H1 (cell line): Measurements from ENCODE around the gene FSTL4. TPM values are rescaled to one million over a fixed set of nuclear protein-coding genes. Genes with fewer than 3 reads are reported as not detected.

Experiments used
- CTCF ChIA-PET: fragments of 300-600 bp; sonication (Branson Sonifier 250); formaldehyde crosslinking; loops from one replicate; lab custom pipeline; 2021; ENCODE audit not compliant: partially characterized antibody; lab: Charles Lee
- POLR2A ChIA-PET: fragments of 300-600 bp; sonication (Branson Sonifier 250); formaldehyde crosslinking; loops from one replicate; lab custom pipeline; 2021; ENCODE audit warnings: inconsistent platforms; ENCODE audit not compliant: partially characterized antibody; lab: Charles Lee
- DNase-seq, 2 experiments: peaks; one replicate each; pipeline versions ENCODE4 v3.0.0 to v3.0.0-alpha.2; 2010 to 2022; ENCODE audit warnings: low spot score in 2 of 2, low read depth in 1 of 2, mixed read lengths in 1 of 2
- FAIRE-seq: peaks from 2 replicates; lab custom pipeline; 2011; peaks lifted over from hg19 to GRCh38; lab: Jason Lieb, UNC
- H2AFZ ChIP-seq: 2 replicates; pipeline ENCODE4 v1.8.1; 2012; ENCODE audit warnings: low read length, inconsistent platforms
- H2AK5ac ChIP-seq: 2 replicates; pipeline ENCODE4 v1.6.1; 2013; ENCODE audit warnings: low read depth, low read length
- H2BK120ac ChIP-seq: replicated peaks from 2 replicates; pipeline ENCODE3; 2013; ENCODE audit warnings: low read depth, low read length, inconsistent platforms
- H2BK12ac ChIP-seq: 2 replicates; pipeline ENCODE4 v1.6.1; 2013; ENCODE audit warnings: low read depth, low read length
- H2BK15ac ChIP-seq: 2 replicates; pipeline ENCODE4 v1.6.1; 2013; ENCODE audit warnings: low read length
- H2BK20ac ChIP-seq: 2 replicates; pipeline ENCODE4 v1.6.1; 2013; ENCODE audit warnings: low read length
- H2BK5ac ChIP-seq: 2 replicates; pipeline ENCODE4 v1.6.1; 2013; ENCODE audit warnings: low read depth, low read length
- H3K14ac ChIP-seq: 2 replicates; pipeline ENCODE4 v1.6.1; 2013; ENCODE audit warnings: inconsistent platforms; ENCODE audit not compliant: insufficient read length
- H3K18ac ChIP-seq: 2 replicates; pipeline ENCODE4 v1.6.1; 2013; ENCODE audit warnings: low read length; ENCODE audit errors: extremely low read depth
- H3K23ac ChIP-seq: 2 replicates; pipeline ENCODE4 v1.6.1; 2013; ENCODE audit warnings: inconsistent platforms; ENCODE audit not compliant: insufficient read length
- H3K23me2 ChIP-seq: 2 replicates; pipeline ENCODE4 v1.6.1; 2013; ENCODE audit warnings: low read depth, low read length
- H3K27ac ChIP-seq: 2 replicates; pipeline ENCODE4 v1.6.1; 2011; ENCODE audit warnings: low read depth, low read length, inconsistent platforms
- H3K27me3 ChIP-seq, 4 experiments: replicated peaks in 1 of 4; 1 replicate in 1 of 4; 2 replicates in 3 of 4; pipeline versions ENCODE4 v1.6.1 to v1.8.1; 2011 to 2013; ENCODE audit warnings: low read length in 3 of 4, mild to moderate bottlenecking in 3 of 4, inconsistent platforms in 2 of 4, mixed read lengths in 2 of 4, moderate library complexity in 1 of 4; ENCODE audit not compliant: control insufficient read depth in 3 of 4, insufficient read depth in 3 of 4; ENCODE audit errors: extremely low read depth in 1 of 4
- H3K36me3 ChIP-seq, 4 experiments: 2 replicates each; pipeline versions ENCODE4 v1.6.1 to v1.8.1; 2011 to 2013; ENCODE audit warnings: mild to moderate bottlenecking in 4 of 4, low read length in 3 of 4, moderate library complexity in 2 of 4, control low read depth in 1 of 4, inconsistent platforms in 1 of 4; ENCODE audit not compliant: insufficient read depth in 4 of 4, control insufficient read depth in 2 of 4
- H3K4ac ChIP-seq: replicated peaks from 2 replicates; pipeline ENCODE3; 2013; ENCODE audit warnings: low read length, low read depth, mixed read lengths, inconsistent platforms; ENCODE audit not compliant: insufficient read length
- H3K4me1 ChIP-seq, 4 experiments: replicated peaks in 1 of 4; 1 replicate in 1 of 4; 2 replicates in 3 of 4; pipeline versions ENCODE4 v1.6.1 to v1.8.1; 2011 to 2013; ENCODE audit warnings: low read length in 3 of 4, inconsistent platforms in 2 of 4, mixed read lengths in 1 of 4; ENCODE audit not compliant: insufficient read depth in 4 of 4, control insufficient read depth in 3 of 4
- H3K4me2 ChIP-seq, 2 experiments: 2 replicates each; pipeline versions ENCODE4 v1.6.1 to v1.8.1; 2011 to 2013; ENCODE audit warnings: low read depth in 2 of 2, low read length in 2 of 2, control low read depth in 1 of 2, inconsistent platforms in 1 of 2, mild to moderate bottlenecking in 1 of 2; ENCODE audit not compliant: insufficient read depth in 1 of 2
- H3K4me3 ChIP-seq, 4 experiments: fragments of 200-600, 300-600 bp in 1 of 4; sonication (generic), shearing (Covaris generic), sonication (Bioruptor Twin) in 1 of 4; 2 replicates each; pipeline versions ENCODE4 v1.5.1 to v1.8.1; 2011 to 2016; ENCODE audit warnings: low read length in 4 of 4, low read depth in 3 of 4, control low read depth in 2 of 4, inconsistent platforms in 2 of 4, mild to moderate bottlenecking in 2 of 4, mixed read lengths in 1 of 4, moderate library complexity in 1 of 4; ENCODE audit not compliant: insufficient read depth in 2 of 4; ENCODE audit errors: extremely low read depth in 1 of 4
- H3K56ac ChIP-seq: replicated peaks from 2 replicates; pipeline ENCODE3; 2013; ENCODE audit warnings: low read depth, mild to moderate bottlenecking, mixed read lengths, low read length, inconsistent platforms; ENCODE audit not compliant: insufficient read length
- H3K79me1 ChIP-seq: 2 replicates; pipeline ENCODE4 v1.6.1; 2013; ENCODE audit warnings: low read depth, low read length, control low read depth
- H3K79me2 ChIP-seq, 2 experiments: 2 replicates each; pipeline versions ENCODE4 v1.6.1 to v1.8.1; 2012 to 2013; ENCODE audit warnings: low read length in 2 of 2, mild to moderate bottlenecking in 2 of 2, inconsistent platforms in 1 of 2; ENCODE audit not compliant: insufficient read depth in 2 of 2, control insufficient read depth in 1 of 2
- H3K9ac ChIP-seq, 4 experiments: replicated peaks in 1 of 4; 1 replicate in 1 of 4; 2 replicates in 3 of 4; pipeline versions ENCODE4 v1.6.1 to v1.8.1; 2011 to 2013; ENCODE audit warnings: low read depth in 3 of 4, low read length in 3 of 4, control low read depth in 2 of 4, mild to moderate bottlenecking in 2 of 4, moderate library complexity in 2 of 4, inconsistent platforms in 1 of 4; ENCODE audit errors: extremely low read depth in 1 of 4
- H3K9me3 ChIP-seq, 2 experiments: 2 replicates each; pipeline versions ENCODE4 v1.6.1 to v1.8.1; 2012 to 2013; ENCODE audit warnings: mild to moderate bottlenecking in 2 of 2, moderate library complexity in 2 of 2, control low read depth in 1 of 2, inconsistent platforms in 1 of 2, low read depth in 1 of 2, low read length in 1 of 2, mixed read lengths in 1 of 2; ENCODE audit not compliant: insufficient read depth in 2 of 2
- H4K20me1 ChIP-seq, 2 experiments: replicated peaks in 1 of 2; 2 replicates each; pipeline versions ENCODE3 to v1.8.1; 2011 to 2013; ENCODE audit warnings: inconsistent platforms in 2 of 2, low read length in 2 of 2, mild to moderate bottlenecking in 1 of 2; ENCODE audit not compliant: insufficient read depth in 2 of 2, control insufficient read depth in 1 of 2
- H4K5ac ChIP-seq: 2 replicates; pipeline ENCODE4 v1.6.1; 2013; ENCODE audit warnings: low read length, low read depth, mixed read lengths, inconsistent platforms; ENCODE audit not compliant: insufficient read length
- H4K8ac ChIP-seq: 2 replicates; pipeline ENCODE4 v1.8.0; 2013; ENCODE audit warnings: mild to moderate bottlenecking, moderate library complexity, low read length, inconsistent platforms; ENCODE audit not compliant: insufficient read depth; ENCODE audit errors: extremely low read depth
- H4K91ac ChIP-seq: replicated peaks from 2 replicates; pipeline ENCODE3; 2013; ENCODE audit warnings: low read length, mixed read lengths, inconsistent platforms; ENCODE audit not compliant: insufficient read length
- CREB1 ChIP-seq: IDR thresholded peaks from 2 replicates; pipeline ENCODE4 v1.6.1; 2012; ENCODE audit warnings: inconsistent platforms
- YY1 ChIP-seq: IDR thresholded peaks from 2 replicates; pipeline ENCODE4 v1.6.1; 2011; ENCODE audit warnings: low read depth, mild to moderate bottlenecking, low read length
- WGBS, 2 experiments: shearing (Covaris generic) in 1 of 2; methylation state at CpG; one replicate each; pipeline versions ENCODE4 v1.1.6 to v1.1.7; 2013 to 2015; ENCODE audit warnings: low lambda C conversion rate in 2 of 2, mixed read lengths in 2 of 2, inconsistent platforms in 1 of 2, low coverage in 1 of 2, missing lambda C conversion rate in 1 of 2; ENCODE audit not compliant: insufficient replicate concordance in 2 of 2, insufficient coverage in 1 of 2, insufficient read length in 1 of 2; ENCODE audit errors: extremely low coverage in 1 of 2, missing lambda C conversion rate in 1 of 2; 5-methylcytosine and 5-hydroxymethylcytosine counted together
- polyA plus RNA-seq, 7 experiments: library from polyadenylated mRNA; depleted of rRNA in 3 of 7; stranded (reverse) in 5 of 7; unstranded in 2 of 7; fragments of >200 nt in 5 of 7; fragments of 200-250 nt in 2 of 7; gene quantifications; 1 replicate in 5 of 7; 2 replicates in 1 of 7; 4 replicates in 1 of 7; pipeline versions ENCODE4 v1.2.1 to v1.2.3, GENCODE V29; 2011 to 2013; ENCODE audit warnings: missing spikeins in 2 of 7, mixed read lengths in 2 of 7
- total RNA-seq: library from RNA; stranded (reverse); fragmentation: NEBNext Ultra II Directional; extraction: Animal tissue kit (Norgen Biotek cat#: 25700); gene quantifications from 2 replicates; pipeline ENCODE4 v1.2.1, GENCODE V29; 2021

Gene FSTL4
- total and polyA plus RNA-seq, 2 of the 8 experiments (the other 6 are each of a cell fraction or from before 2014, with no cell fraction given): 3.1 to 4.1 TPM

GRCh38 chr5:133661389-133661788 is 49.0 kb upstream of the FSTL4 start:
- H2BK120ac ChIP-seq: no peak overlapping the region
- H3K4me2 ChIP-seq: no peak overlapping the region
- 100% methylated on average over 2 of the region's 2 CpGs; no CpG with 5 or more reads in 1 of the 2 experiments for WGBS, 2 experiments
- H2BK12ac ChIP-seq: no peak overlapping the region
- DNase-seq (no peak), FAIRE-seq (no peak)
- no peak overlapping the region for H3K56ac ChIP-seq
- TF ChIP-seq YY1 (no peak), CREB1 (0 out of 2 replicates have a peak, but pooled peaks have one; percentile 35)
- no peak overlapping the region for H3K4ac ChIP-seq
- ChIA-PET CTCF (interaction anchor here (1.4 to 1.7 kb wide), 4 partner anchors 14 to 238 kb away, joined by 3 to 5 read pairs (median 3); no protein-coding TSS in a partner anchor), POLR2A (no interaction called here)
- no peak overlapping the region for H4K91ac ChIP-seq
- H3K4me3 ChIP-seq: no peak overlapping the region
- H3K14ac ChIP-seq: no peak overlapping the region
- no peaks in the 10 kb centered on the region for H3K79me2 ChIP-seq
- H2BK5ac ChIP-seq: no peak overlapping the region
- H2AK5ac ChIP-seq: no peak overlapping the region
- H3K79me1 ChIP-seq: no peaks in the 10 kb centered on the region
- H3K27me3 ChIP-seq: no peaks in the 10 kb centered on the region
- H3K18ac ChIP-seq: no peak overlapping the region
- no peak overlapping the region for H4K8ac ChIP-seq
- H2BK15ac ChIP-seq: no peak overlapping the region
- no peaks in the 10 kb centered on the region for H4K20me1 ChIP-seq
- H4K5ac ChIP-seq: no peak overlapping the region
- no peak overlapping the region for H2BK20ac ChIP-seq
- no peak overlapping the region for H3K27ac ChIP-seq
- H3K23ac ChIP-seq: no peak overlapping the region
- H3K36me3 ChIP-seq: no peaks in the 10 kb centered on the region
- no peaks in the 10 kb centered on the region for H3K4me1 ChIP-seq
- no peaks in the 10 kb centered on the region for H3K23me2 ChIP-seq
- no peak overlapping the region for H3K9ac ChIP-seq
- H2AFZ ChIP-seq: no peak overlapping the region
- no peaks in the 10 kb centered on the region for H3K9me3 ChIP-seq
